ENCODE results near the gene MED12L. TPM values are rescaled to one million over a fixed set of nuclear protein-coding genes. Genes with fewer than 3 reads are reported as not detected.

Gene MED12L
- total and polyA plus RNA-seq, 2 experiments from 2014 or later, result 0.07 to 2.7 TPM

DNA sequence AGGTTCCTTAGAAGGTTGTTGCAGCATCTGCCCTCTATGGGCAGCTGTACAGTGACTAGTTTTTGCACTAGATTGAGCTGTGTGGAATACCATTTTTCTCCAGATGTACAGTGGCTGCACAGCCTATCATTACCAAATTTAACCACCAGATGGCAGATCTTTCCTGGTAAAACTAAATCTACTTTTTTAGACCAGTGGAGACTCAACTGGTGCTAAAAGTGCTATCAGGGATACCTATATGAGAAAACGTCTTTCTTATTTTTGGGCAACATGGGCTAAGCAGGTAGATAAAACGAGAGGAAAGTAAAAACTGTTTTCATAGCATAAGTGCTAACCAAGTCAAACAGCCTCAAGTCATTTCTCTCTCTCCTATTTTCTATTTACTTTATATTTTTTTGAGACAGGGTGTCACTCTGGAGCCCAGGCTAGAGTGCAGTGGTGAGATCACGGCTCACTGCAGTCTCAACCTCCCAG is 354.2 kb downstream of the MED12L start:
- Histone ChIP-seq H3K4me2 (no peak overlapping the region), H3K36me3 (replicated peaks; ENCODE audit: insufficient read depth, low read depth) (no peaks in the 10 kb centered on the region), H3K27me3 (no peaks in the 10 kb centered on the region), H3K27ac (no peak overlapping the region), H3K4me3 (no peak overlapping the region), H3K9me2 (replicated peaks; ENCODE audit: insufficient read depth) (no peaks in the 10 kb centered on the region), H3K4me1 (ENCODE audit: insufficient read depth) (no peaks in the 10 kb centered on the region), H3K9me3 (ENCODE audit: low read depth) (no peaks in the 10 kb centered on the region), H4K20me1 (ENCODE audit: insufficient read depth, poor library complexity, severe bottlenecking) (no peaks in the 10 kb centered on the region), H2AFZ (no peak overlapping the region), H3K79me2 (no peaks in the 10 kb centered on the region)
- TF ChIP-seq EZH2phosphoT487 (IDR thresholded peaks at IDR 0.05; ENCODE audit: low read depth, severe bottlenecking, unreplicated experiment) (no peak), EZH2 (IDR thresholded peaks at IDR 0.05; ENCODE audit: borderline replicate concordance) (no peak)
- TF ChIP-seq, protein P1, sequence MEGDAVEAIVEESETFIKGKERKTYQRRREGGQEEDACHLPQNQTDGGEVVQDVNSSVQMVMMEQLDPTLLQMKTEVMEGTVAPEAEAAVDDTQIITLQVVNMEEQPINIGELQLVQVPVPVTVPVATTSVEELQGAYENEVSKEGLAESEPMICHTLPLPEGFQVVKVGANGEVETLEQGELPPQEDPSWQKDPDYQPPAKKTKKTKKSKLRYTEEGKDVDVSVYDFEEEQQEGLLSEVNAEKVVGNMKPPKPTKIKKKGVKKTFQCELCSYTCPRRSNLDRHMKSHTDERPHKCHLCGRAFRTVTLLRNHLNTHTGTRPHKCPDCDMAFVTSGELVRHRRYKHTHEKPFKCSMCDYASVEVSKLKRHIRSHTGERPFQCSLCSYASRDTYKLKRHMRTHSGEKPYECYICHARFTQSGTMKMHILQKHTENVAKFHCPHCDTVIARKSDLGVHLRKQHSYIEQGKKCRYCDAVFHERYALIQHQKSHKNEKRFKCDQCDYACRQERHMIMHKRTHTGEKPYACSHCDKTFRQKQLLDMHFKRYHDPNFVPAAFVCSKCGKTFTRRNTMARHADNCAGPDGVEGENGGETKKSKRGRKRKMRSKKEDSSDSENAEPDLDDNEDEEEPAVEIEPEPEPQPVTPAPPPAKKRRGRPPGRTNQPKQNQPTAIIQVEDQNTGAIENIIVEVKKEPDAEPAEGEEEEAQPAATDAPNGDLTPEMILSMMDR (IDR thresholded peaks at IDR 0.05; ENCODE audit: poor library complexity), result peak; percentile 86
- DNase-seq (ENCODE audit: low spot score), result peak; percentile 80
- WGBS (ENCODE audit: low lambda C conversion rate, missing lambda C conversion rate), result 54% methylated on average over 3 of the region's 3 CpGs

DNA sequence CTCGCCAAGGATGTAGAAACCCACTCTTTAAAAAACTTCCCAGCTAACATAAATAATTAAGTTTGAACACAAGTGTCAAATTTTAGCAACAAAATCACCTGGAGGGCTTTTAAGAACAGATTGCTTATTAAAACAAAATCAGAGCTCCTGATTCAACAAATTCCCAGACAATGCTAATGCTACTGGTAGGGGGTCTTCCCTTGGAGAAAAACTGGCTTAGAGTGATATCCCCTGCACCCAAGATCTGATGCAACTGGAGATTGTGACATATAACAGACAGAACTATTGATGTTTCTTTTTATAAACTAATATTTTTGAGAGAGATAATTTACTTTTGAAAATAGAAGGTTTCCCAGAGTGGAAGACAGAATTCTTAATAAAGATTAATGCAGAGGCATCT is 355.5 kb downstream of the MED12L start:
- Histone ChIP-seq H3K4me1 (ENCODE audit: insufficient read depth) (no peaks in the 10 kb centered on the region), H3K9me2 (replicated peaks; ENCODE audit: insufficient read depth) (no peaks in the 10 kb centered on the region), H3K36me3 (replicated peaks; ENCODE audit: insufficient read depth, low read depth) (no peaks in the 10 kb centered on the region), H3K4me2 (no peak overlapping the region), H3K4me3 (no peak overlapping the region), H3K27ac (no peak overlapping the region), H3K9me3 (ENCODE audit: low read depth) (no peaks in the 10 kb centered on the region), H3K27me3 (no peaks in the 10 kb centered on the region), H3K79me2 (no peaks in the 10 kb centered on the region), H2AFZ (no peak overlapping the region), H4K20me1 (ENCODE audit: insufficient read depth, poor library complexity, severe bottlenecking) (no peaks in the 10 kb centered on the region)
- DNase-seq (ENCODE audit: low spot score), result no peak
- 96% methylated on average over 1 of the region's 1 CpG for WGBS (ENCODE audit: low lambda C conversion rate, missing lambda C conversion rate)
- TF ChIP-seq EZH2phosphoT487 (IDR thresholded peaks at IDR 0.05; ENCODE audit: low read depth, severe bottlenecking, unreplicated experiment) (no peak), EZH2 (IDR thresholded peaks at IDR 0.05; ENCODE audit: borderline replicate concordance) (no peak)
- TF ChIP-seq, protein P1 (IDR thresholded peaks at IDR 0.05; ENCODE audit: poor library complexity), result no peak

DNA sequence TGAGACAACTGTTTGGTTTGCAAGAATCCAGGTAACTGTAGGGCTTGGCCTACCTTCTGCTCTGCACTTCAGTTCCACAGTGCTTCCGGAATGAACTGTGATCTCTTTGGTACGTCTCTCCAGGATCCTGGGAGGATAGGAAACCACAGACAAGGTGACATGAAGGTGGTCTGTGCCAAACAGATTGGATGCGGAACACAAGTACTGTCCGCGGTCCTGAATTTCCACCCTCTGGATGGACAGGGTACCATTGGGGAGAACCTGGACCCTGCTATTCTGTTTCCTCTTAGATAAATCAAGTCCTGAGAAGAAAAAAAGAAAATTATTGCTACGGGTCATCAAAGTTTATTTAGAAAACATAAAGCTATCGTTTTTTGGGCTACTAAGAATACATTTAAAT is 358.1 kb downstream of the MED12L start:
- no peak overlapping the region for H3K4me2 ChIP-seq
- H3K36me3 ChIP-seq (replicated peaks; ENCODE audit: insufficient read depth, low read depth), result no peaks in the 10 kb centered on the region
- H3K9me3 ChIP-seq (ENCODE audit: low read depth), result no peaks in the 10 kb centered on the region
- H3K27ac ChIP-seq, result no peak overlapping the region
- no peaks in the 10 kb centered on the region for H3K27me3 ChIP-seq
- TF ChIP-seq EZH2phosphoT487 (IDR thresholded peaks at IDR 0.05; ENCODE audit: low read depth, severe bottlenecking, unreplicated experiment) (no peak), EZH2 (IDR thresholded peaks at IDR 0.05; ENCODE audit: borderline replicate concordance) (no peak)
- TF ChIP-seq, protein P1 (IDR thresholded peaks at IDR 0.05; ENCODE audit: poor library complexity), result no peak
- peak; percentile 31 for DNase-seq (ENCODE audit: low spot score)
- H3K4me1 ChIP-seq (ENCODE audit: insufficient read depth), result no peaks in the 10 kb centered on the region
- H3K9me2 ChIP-seq (replicated peaks; ENCODE audit: insufficient read depth), result no peaks in the 10 kb centered on the region
- WGBS (ENCODE audit: low lambda C conversion rate, missing lambda C conversion rate), result 86% methylated on average over 7 of the region's 7 CpGs
- H4K20me1 ChIP-seq (ENCODE audit: insufficient read depth, poor library complexity, severe bottlenecking), result no peaks in the 10 kb centered on the region
- no peaks in the 10 kb centered on the region for H3K79me2 ChIP-seq
- no peak overlapping the region for H3K4me3 ChIP-seq
- no peak overlapping the region for H2AFZ ChIP-seq
